HG02885 (cell line): ENCODE results near the gene NFKBIA.
"Not testable (repeated sequence)": the region's sequence is repeated elsewhere in the genome, so short reads cannot be mapped to it uniquely, and the experiment has no call there.

ENCODE experiments used
- ATAC-seq: cut with Tn5 transposase; IDR thresholded peaks from one replicate; pipeline ENCODE4 v1.9.1; 2021; ENCODE audit warnings: mild to moderate bottlenecking; ENCODE audit not compliant: unreplicated experiment, poor library complexity

The NFKBIA gene

GRCh38 chr14:35410858-35411257 lies 6.3 kb upstream of the NFKBIA start:
- ATAC-seq = no peak

GRCh38 chr14:35409595-35409994 lies 5.0 kb upstream of the NFKBIA start:
- ATAC-seq = no peak

- ATAC-seq = no peak
Observed at GRCh38 chr14:35408026-35408425, 3.5 kb upstream of the NFKBIA start.

GRCh38 chr14:35407306-35407630 lies 2.7 kb upstream of the NFKBIA start:
- no peak for ATAC-seq

- ATAC-seq = no peak
Observed at GRCh38 chr14:35406506-35407305, 2.2 kb upstream of the NFKBIA start.

GRCh38 chr14:35406090-35406489 lies 1.5 kb upstream of the NFKBIA start:
- no peak for ATAC-seq

- no peak for ATAC-seq
Observed at GRCh38 chr14:35405304-35405996, 901 bp upstream of the NFKBIA start.

- ATAC-seq = peak; percentile 59
Observed at GRCh38 chr14:35403603-35404448, 723 bp downstream of the NFKBIA start.

- ATAC-seq = no peak
Observed at GRCh38 chr14:35403114-35403602, 1.4 kb downstream of the NFKBIA start.

- no peak for ATAC-seq
Observed at GRCh38 chr14:35402323-35403113, 2.0 kb downstream of the NFKBIA start.

GRCh38 chr14:35401422-35402265 lies 2.9 kb downstream of the NFKBIA start:
- ATAC-seq = no peak

GRCh38 chr14:35400648-35401421 lies 3.7 kb downstream of the NFKBIA start:
- no peak for ATAC-seq

GRCh38 chr14:35399083-35399937 lies 5.2 kb downstream of the NFKBIA start:
- no peak for ATAC-seq

GRCh38 chr14:35398071-35398584 lies 6.4 kb downstream of the NFKBIA start:
- no peak for ATAC-seq

GRCh38 chr14:35396610-35397009 lies 7.9 kb downstream of the NFKBIA start:
- ATAC-seq = not testable (repeated sequence)

- ATAC-seq = no peak
Observed at GRCh38 chr14:35395283-35395682, 9.3 kb downstream of the NFKBIA start.

- ATAC-seq = no peak
Observed at GRCh38 chr14:35394326-35395013, 10.1 kb downstream of the NFKBIA start.
